Mesenteric fat pad (tissue), 1 donor: ENCODE results near the gene ARHGEF37. TPM values are rescaled to one million over a fixed set of nuclear protein-coding genes. Genes with fewer than 3 reads are reported as not detected.
A peak's percentile ranks its signal among the peaks of the same experiment; 100 is the strongest.
"Not testable (repeated sequence)": the region's sequence is repeated elsewhere in the genome, so short reads cannot be mapped to it uniquely, and the experiment has no call there.

Experiments used
- DNase-seq: peaks from one replicate; pipeline ENCODE4 v3.0.0-alpha.2; 2020; ENCODE audit warnings: low spot score
- total RNA-seq: library from RNA; stranded (reverse); fragmentation: NEBNext Ultra II Directional; extraction: Animal tissue kit (Norgen Biotek cat#: 25700); gene quantifications from one replicate; pipeline ENCODE4 v1.2.1, GENCODE V29; 2021
- donor health status: DM: yes; HTN: yes; CAD: no.

ARHGEF37 gene
- total RNA-seq, 1 donor from 2014 or later: 3.9 TPM

GRCh38 chr5:149645725-149646124 is 64.4 kb downstream of the ARHGEF37 start:
- DNase-seq: no peak

GRCh38 chr5:149646564-149646963 is 65.3 kb downstream of the ARHGEF37 start:
- peak; percentile 59 for DNase-seq

GRCh38 chr5:149647334-149647733 is 66.0 kb downstream of the ARHGEF37 start:
- DNase-seq: peak; percentile 57

GRCh38 chr5:149648464-149649393 is 67.4 kb downstream of the ARHGEF37 start:
- DNase-seq: not testable (repeated sequence)

GRCh38 chr5:149649730-149650129 is 68.4 kb downstream of the ARHGEF37 start:
- DNase-seq: not testable (repeated sequence)

GRCh38 chr5:149651686-149652085 is 70.4 kb downstream of the ARHGEF37 start:
- no peak for DNase-seq

GRCh38 chr5:149652697-149653096 is 71.4 kb downstream of the ARHGEF37 start:
- DNase-seq: no peak

GRCh38 chr5:149654231-149654630 is 72.9 kb downstream of the ARHGEF37 start:
- no peak for DNase-seq

- DNase-seq: no peak
These were observed 73.7 kb downstream of the ARHGEF37 start for GRCh38 chr5:149654883-149655505.

- peak; percentile 81 for DNase-seq
These were observed 75.4 kb downstream of the ARHGEF37 start for GRCh38 chr5:149656576-149657182.

GRCh38 chr5:149657324-149657723 is 76.0 kb downstream of the ARHGEF37 start:
- no peak for DNase-seq

- DNase-seq: peak; percentile 53
These were observed 77.0 kb downstream of the ARHGEF37 start for GRCh38 chr5:149658299-149658698.

GRCh38 chr5:149664083-149664482 is 82.8 kb downstream of the ARHGEF37 start:
- DNase-seq: no peak

- no peak for DNase-seq
These were observed 83.5 kb downstream of the ARHGEF37 start for GRCh38 chr5:149664666-149665415.

- DNase-seq: no peak
These were observed 84.3 kb downstream of the ARHGEF37 start for GRCh38 chr5:149665416-149666175.

GRCh38 chr5:149666212-149666852 is 85.0 kb downstream of the ARHGEF37 start:
- no peak for DNase-seq

- no peak for DNase-seq
These were observed 86.0 kb downstream of the ARHGEF37 start for GRCh38 chr5:149667084-149667828.

- DNase-seq: no peak
These were observed 86.6 kb downstream of the ARHGEF37 start for GRCh38 chr5:149667829-149668330.

GRCh38 chr5:149669273-149669672 is 88.0 kb downstream of the ARHGEF37 start:
- not testable (repeated sequence) for DNase-seq
